Cerebellar nuclear complex (tissue), 1 donor: ENCODE results near the gene CCDC15.
"Not testable (repeated sequence)": the region's sequence is repeated elsewhere in the genome, so short reads cannot be mapped to it uniquely, and the experiment has no call there.

Source experiments
- DNase-seq, 2 experiments: peaks; one replicate each; lab custom pipeline; 2025; lab: John Stamatoyannopoulos, UW

The CCDC15 gene

DNA sequence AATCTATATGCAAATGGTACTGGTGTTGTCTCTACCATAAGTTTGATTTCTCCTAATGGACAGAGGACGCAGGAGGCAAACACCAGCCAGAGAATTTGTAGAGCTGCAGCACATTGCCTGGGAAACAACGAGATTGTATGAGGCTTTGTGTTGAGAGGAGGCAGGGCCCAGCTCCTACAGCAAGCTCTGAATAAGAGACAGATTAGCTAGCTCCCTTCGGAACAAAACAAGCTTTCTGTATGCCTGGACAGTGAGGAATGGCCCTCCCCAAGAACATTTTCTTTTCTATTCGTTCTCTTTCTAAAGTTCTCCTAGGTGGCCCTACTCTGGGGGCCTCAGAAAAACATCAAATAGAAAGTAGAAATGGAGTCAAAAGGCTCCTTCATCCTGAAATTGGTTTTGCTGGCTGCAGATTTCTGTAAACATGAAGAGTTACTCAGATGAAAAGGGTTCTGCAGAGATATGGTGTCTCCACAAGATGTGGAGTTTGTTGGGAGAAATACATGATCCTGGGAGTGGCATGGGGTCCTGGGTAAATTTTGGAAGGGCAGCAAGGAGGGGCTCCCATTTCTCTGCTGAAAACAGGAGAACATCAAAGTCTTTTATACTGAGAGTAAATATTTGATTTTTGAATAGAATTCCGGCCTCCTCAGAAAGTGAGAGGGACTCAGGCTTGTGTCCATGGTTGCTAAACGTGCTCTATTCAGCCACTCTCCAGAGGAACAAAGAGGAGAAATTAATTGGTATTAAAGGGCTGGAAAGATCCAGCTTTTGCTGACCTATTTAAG, 11.3 kb upstream of the CCDC15 start:
- DNase-seq = no peak

DNA sequence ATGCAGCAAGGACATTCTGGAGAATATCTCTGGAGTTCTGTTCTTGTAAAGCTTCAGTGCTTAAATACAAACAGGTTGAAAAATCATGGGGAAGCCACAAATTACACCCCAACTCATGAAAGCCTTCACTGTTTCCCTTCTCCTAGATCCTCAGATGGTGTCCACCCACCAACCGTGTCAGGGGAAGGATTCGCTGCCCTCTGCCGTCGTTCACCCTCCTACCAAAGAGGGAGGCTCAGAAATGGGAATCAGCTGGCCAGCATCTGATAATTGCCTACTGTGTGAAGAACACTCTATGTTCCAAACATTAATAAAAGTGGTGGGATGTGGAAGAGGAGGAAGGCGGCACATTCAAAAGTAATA, 10.8 kb upstream of the CCDC15 start:
- DNase-seq = no peak

DNA sequence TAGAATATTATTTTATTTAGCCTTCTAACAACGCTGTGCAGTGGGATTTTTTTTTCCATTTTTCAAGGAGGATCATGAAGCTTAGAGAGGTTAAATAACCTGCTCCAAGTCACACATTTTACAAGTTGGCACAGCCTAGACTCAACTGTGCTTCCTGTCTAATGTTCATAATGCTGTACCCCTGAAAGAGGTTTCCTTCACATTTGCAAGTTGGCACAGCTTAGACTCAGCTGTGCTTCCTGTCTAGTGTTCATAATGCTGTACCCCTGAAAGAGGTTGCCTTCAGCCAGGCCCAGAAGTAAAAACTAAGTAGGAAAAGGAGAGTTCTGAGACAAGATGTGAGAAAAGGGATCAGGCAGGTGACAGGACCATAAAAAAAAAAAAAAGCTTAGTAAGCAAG, 10.3 kb upstream of the CCDC15 start:
- no peak for DNase-seq

DNA sequence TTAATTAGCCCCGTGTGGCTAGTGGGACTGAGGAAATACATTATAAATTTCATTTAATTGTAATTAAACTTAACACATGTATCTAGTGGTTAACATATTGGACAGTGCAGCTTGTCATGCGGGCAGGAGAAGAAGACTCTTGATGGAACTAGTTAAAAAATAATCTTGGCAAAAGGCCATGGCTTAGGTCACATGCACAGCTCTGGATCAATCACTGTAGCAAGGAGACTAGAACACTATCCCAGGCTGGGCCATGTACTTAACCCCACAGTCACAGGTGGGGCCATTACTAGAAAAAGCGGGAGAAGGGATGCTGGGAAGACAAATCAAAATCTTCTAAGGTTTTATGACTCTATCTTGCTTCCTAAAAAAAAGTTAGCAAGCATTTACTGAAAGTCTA, 9.4 kb upstream of the CCDC15 start:
- DNase-seq = no peak

DNA sequence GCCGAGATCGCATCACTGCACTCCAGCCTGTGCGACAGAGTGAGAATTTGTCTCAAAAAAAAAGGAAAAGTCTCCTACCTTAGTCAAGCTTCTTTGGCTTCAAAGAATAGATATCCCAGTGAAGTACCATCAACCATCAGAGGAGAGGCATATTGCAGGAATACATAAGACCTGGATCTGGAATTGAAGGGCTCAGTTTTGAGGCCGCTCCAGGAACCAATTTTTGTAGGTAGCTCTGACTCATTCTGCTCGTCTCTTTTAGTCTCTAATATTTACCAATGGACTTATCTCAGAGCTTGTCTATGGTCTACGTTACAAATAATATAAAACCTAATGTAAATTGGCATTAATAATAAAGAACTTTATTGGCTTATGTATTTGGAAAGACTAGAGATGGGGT, 8.2 kb upstream of the CCDC15 start:
- no peak for DNase-seq

DNA sequence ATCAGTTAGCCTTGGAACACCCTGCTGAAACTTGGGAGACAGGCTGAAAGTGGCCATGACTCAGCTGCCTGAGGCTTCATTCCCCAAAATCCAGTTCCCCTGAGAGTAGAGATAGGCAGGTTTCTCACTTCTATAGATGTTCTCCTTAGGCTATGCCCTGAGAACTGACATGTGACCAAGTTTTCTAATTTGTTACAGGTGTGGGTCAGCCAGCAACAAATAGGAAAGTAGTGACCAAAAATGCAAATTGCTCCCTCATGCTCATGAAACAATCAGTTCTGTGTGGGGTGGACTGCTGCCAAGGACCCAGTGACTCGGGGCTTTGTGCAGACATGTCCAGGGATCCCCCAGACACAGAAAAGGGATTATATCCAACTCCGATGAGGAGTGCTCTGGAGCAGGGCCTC, 7.3 kb upstream of the CCDC15 start:
- DNase-seq = no peak

DNA sequence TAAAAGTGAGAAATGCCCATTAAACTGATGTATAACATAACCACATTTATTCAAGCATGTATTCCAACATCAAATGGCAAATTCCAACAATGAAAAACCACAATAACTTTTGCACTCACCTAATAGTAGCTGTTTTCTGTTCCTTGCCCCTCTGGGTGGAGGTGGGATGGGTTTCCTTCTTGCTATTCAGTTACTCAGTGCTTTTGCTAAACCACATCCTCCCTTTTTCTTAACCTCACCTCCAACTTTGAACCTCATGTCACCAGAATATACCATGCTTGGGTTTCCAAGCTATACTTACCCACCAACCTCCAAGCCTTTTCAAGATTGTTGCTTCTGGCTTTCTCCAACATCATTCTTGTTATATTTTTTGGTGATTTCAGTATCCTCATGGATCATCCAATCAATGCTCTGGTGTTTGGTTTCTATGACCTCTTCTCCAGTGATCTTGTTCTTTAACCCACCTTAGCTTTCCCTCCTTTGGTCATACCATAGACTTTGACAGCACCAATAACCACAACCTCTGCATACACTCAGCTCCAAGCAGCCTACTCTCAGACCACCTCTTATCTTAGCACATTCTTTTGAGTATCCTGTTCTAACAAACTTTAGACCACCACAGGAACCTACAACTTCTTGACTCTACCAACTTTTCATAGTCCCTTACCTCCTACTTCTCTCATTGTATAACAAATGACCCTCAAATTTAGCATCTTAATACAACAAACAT, 3.2 kb upstream of the CCDC15 start:
- no peak for DNase-seq

DNA sequence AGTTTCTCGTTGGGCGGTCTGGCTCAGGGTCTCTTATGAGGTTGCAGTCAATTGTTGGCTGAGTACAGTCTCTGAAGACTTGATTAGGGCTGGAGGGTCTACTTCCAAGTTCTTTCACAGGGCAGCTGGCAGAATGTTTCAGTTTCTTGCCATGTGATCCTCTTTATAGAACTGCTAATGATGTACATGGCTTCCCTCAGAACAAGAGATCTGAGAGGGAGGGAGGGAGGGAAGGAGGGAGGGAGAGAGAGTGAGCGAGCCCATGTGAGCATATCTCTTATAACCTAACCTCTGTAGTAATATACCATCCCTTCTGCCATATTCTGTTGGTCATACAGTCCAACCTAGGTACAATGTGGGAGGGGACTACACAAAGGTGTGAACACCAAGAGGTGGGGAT, 2.7 kb upstream of the CCDC15 start:
- no peak for DNase-seq

DNA sequence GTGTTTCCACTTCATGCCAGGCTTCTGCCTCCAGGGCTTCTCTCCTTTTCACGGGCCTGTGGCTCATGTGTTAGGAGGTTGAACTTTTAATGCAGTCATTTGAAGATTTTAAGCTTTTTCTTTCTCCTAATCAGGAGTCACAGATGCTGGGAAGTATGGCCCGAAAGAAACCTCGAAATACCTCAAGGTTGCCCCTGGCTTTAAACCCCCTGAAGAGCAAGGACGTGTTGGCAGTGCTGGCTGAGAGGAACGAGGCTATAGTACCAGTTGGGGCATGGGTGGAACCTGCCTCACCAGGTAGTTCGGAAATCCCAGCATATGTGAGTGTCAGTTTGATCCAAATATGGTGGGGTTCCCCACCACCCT, 571 bp downstream of the CCDC15 start:
- no peak for DNase-seq

DNA sequence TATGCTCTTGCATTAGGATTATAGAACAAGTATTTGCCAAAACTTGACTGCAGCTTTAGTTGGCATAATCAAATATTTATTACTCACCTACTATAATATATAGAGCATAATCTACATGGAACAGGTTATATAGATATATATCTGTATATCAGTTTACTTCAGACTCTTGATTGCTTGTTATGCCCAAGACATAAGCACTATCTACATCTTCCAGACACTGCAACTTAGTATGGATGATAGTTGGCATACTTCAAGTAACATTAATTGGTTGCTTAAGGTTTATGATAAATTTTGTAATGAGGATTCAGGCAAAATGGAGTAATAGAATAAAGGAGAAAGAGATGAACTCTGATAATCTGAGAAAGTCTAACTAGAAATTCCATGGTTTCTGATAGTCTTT, 1.0 kb downstream of the CCDC15 start:
- DNase-seq = no peak

DNA sequence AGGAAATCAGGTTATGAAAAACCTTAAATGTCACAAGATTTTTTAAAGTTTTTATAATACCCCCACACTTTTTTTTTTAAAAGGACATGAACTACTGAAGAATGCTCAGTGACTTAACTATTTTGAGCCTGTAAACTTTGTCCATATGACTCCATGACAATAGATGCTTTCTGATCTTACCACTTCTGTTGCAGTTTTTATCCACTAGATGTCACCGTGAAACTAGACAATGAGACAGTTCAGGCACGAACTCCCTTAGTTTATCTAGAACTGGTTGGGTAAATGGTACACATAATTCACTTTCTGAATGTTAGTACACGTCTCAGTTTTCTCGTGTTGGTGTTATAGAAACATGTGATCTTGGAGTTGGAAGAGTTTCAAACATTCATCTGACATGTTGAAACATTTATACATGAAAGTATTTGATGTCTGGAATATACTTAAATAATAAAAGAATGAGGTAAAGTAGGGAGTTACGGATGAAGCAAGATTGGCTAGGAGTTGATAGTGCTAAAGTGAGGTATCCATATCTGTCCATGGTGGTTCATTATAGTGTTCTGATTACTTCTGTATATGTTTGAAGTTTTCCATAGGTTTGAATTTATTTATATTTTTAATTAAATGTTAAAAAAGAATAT, 8.1 kb downstream of the CCDC15 start:
- no peak for DNase-seq

DNA sequence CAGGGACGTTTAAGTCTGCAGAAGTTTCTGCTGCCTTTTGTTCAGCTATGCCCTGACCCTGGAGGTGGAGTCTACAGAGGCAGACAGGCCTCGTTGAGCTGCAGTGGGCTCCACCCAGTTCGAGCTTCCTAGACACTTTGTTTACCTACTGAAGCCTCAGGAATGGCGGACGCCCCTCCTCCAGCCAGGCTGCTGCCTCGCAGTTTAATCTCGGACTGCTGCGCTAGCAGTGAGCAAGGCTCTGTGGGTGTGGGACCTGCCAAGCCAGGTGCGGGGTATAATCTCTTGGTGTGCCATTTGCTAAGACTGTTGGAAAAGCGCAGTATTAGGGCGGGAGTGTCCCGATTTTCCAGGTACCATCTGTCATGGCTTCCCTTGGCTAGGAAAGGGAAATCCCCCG, 14.2 kb downstream of the CCDC15 start:
- DNase-seq = not testable (repeated sequence)

DNA sequence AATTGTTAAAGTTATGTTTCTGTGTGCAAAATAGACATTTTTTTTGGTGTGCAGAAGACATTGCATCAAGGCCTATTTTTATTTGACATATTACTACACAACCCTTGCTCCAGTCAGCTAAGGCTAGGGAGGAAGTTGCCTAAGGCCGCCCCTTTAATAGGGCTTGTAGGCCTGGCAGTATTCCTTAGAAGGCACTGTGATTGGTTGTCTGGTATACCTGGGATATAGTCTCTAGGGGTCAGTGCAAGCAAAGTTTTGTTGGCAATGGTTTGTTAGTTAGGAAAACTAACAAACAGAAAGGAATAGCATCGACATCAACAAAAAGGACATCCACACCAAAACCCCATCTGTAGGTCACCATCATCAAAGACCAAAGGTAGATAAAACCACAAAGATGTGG, 16.9 kb downstream of the CCDC15 start:
- no peak for DNase-seq

DNA sequence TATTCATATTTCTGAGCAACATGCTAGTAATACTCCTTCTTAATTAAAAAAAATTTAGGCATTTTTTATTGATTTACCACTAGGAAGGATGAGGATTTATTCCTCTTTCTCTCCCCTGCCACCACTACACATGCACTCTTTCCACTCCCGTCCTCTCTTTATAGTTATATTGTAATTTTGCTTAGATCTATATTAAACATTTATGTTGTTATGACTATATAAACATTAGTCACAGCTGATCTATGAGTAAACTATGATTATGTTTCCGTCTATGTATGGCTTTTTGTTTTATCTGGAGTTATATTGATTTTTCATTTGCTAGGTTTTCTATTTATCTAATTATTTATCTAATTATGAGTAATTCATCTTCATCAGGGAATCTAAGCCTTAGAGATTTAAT, 17.8 kb downstream of the CCDC15 start:
- no peak for DNase-seq

DNA sequence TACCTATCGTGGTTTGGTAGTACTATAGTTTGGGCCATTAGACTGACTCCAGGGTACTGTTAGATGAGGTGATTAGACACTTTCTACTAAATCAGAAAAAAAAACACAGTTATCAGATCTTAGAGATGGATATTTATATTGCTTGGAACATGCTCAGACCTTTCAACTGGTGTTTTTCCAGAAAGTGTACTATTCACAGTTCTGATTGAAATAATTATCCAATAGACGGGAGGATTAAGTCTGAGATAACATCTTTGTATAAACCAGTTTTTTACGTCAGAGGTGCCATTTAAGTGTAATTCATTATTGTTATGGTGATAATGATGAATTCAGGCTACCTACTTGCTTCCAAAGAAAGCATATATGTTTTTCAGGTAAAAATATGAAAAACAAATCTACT, 22.5 kb downstream of the CCDC15 start:
- DNase-seq = no peak

DNA sequence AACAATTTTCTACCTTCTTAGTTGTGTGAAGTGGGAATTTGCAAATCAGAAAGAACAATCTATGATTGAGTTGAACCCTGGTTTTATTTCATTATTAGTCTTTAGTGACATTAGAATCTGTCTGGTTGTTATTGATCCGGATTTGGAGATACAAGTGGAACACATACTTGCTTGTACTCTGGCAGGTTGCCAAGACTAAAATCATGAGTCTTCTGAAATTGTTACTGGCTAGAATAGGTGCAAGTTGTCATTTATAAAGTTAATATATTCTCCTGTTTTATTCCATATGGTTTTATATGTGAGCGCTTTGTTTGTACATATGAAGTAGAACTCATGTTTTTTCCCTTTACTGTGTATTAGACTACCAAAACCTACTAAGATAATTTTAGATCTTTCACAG, 23.0 kb downstream of the CCDC15 start:
- no peak for DNase-seq

DNA sequence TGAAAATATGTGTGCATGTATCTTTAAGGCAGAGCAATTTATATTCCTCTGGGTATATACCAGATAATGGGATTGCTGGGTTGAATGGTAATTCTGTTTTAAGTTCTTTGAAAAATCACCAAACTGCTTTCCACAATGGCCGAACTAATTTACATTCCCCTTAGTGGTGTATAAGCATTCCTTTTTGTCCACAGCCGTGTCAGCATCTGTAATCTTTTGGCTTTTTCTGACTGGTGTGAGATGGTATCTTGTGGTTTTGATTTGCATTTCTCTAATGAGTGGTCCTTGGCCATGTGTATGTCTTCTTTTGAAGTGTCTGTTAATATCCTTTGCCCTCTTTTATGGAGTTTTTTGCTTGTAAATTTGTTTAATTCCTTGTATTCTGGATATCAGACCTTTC, 24.3 kb downstream of the CCDC15 start:
- DNase-seq = no peak

DNA sequence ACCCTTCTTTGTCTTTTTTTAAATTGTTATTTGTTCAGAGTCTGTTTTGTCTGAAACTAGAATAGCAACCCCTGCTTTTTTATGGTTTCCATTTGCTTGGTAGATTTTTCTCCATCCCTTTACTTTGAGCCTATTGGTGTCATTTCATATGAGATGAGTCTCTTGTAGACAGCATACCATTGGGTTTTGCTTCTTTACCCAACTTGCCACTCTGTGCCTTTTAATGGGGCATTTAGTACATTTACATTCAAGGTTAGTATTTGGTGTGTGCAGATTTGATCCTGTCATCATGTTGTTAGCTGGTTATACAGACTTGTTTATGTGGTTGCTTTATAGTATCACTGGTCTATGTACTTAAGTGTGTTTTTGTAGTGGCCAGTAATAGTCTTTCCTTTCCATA, 28.0 kb downstream of the CCDC15 start:
- DNase-seq = no peak

DNA sequence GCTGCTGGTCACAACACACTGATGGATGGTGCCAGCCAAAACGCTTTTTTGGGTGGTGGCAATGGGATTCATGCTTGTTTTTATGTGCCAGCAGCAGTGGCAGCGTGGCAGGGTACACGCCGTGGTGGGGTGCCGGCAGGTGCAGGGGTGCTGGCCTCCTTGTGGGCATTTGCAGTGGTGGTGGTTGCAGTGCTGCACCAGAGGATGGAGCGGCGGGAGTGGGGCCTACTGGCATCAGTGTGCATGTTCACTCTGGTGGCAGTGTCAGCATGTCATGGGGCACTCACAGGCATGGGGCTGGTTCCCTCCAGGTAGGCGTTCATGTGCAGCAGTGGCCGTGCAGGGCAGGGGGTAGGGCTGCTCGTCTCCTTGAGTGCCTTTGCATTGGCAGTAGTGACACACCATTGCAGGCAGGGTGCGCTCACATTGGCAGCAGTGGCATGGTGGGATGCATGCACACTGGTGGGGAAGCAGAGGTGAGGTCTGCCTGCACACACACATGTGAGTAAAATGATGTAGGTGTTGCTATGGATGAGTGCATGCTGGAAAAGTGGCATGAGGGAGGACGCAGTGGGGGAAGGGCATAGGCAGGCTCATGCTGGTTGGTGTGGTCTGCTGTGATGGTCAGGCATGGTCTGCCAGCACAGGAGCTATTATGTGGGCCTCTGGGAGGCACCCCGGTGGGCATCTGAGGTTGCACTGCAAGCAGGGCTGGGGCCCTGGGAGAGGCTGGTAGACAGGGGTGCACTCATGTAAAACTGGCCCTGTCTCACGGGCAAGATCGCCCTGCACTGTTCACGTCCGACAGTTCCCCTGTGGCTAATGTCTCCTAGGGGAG, 29.9 kb downstream of the CCDC15 start:
- DNase-seq = no peak

DNA sequence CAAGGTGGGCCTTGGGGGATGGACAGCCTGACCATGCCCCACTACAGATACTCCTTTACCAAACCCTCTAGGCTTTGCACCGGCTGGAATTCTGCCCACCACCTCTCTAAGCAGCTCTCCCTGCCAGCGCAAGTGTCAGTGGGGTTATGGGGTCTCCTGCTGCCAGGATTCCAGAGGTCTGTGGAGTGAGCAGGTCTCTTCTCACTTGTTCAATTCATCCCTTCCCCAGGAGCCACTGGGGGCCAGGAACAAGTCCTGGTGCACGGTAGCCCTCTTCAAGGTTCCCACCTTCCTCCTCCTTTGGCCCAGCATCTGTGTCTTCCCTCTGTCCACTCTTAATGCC, 30.5 kb downstream of the CCDC15 start:
- DNase-seq = no peak

DNA sequence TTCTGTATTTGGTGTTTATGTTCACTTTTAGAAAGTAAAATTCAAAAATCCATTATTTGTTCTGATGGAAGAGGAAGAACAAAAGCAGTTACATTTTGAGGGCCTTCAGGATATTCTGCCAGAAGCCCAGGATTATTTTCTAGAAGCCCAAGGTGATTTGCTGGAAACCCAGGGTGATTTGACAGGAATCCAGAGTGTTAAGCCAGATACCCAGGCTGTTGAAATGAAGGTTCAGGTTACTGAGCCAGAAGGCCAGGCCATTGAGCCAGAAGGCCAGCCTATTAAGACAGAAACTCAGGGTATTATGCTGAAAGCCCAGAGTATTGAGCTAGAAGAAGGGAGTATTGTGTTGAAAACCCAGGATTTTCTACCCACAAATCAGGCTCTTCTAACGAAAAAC, 33.1 kb downstream of the CCDC15 start:
- no peak for DNase-seq

DNA sequence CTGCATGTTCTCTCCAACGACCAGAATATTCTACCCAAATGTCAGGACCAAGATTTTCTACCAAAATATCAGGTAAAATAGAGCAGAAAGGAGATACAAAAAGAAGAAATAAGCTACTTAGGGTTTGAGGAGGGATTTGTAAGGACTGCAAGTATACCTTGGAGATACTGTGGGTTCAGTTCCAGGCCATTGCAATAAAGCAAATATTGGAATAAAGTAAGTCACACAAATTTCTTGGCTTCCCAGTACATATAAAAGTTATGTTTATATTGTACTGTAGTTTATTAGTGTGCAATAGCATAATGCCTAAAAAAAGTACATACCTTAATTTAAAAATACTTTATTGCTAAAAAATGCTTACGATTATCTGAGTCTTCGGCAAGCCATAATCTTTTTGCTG, 34.1 kb downstream of the CCDC15 start:
- no peak for DNase-seq
